Small intestine (tissue), 7 donors: ENCODE results near the gene ACOT12. TPM values are rescaled to one million over a fixed set of nuclear protein-coding genes. Genes with fewer than 3 reads are reported as not detected.
"Not testable (repeated sequence)": the region's sequence is repeated elsewhere in the genome, so short reads cannot be mapped to it uniquely, and the experiment has no call there.

Experiments used
- DNase-seq, 2 donors: peaks; one replicate each; pipeline versions ENCODE4 v3.0.0 to v3.0.0-alpha.2; 2013
- FAIRE-seq: peaks from 2 replicates; lab custom pipeline; 2012; peaks lifted over from hg19 to GRCh38; lab: Jason Lieb, UNC
- H3K27ac ChIP-seq, 3 donors: one replicate each; pipeline ENCODE4 v1.5.1; 2013; ENCODE audit warnings: low read length in 2 of 3, mild to moderate bottlenecking in 2 of 3, control low read depth in 1 of 3, inconsistent platforms in 1 of 3, low read depth in 1 of 3, moderate library complexity in 1 of 3
- H3K27me3 ChIP-seq, 3 donors: one replicate each; pipeline ENCODE4 v1.6.1; 2013; ENCODE audit warnings: low read length in 3 of 3, inconsistent platforms in 1 of 3; ENCODE audit not compliant: control insufficient read depth in 3 of 3, insufficient read depth in 3 of 3
- H3K36me3 ChIP-seq, 3 donors: one replicate each; pipeline ENCODE4 v1.6.1; 2013; ENCODE audit warnings: low read length in 3 of 3, inconsistent platforms in 1 of 3, low read depth in 1 of 3, mild to moderate bottlenecking in 1 of 3, moderate library complexity in 1 of 3; ENCODE audit not compliant: control insufficient read depth in 3 of 3, insufficient read depth in 2 of 3
- H3K4me1 ChIP-seq, 3 donors: one replicate each; pipeline ENCODE4 v1.6.1; 2013; ENCODE audit warnings: low read length in 2 of 3, inconsistent platforms in 1 of 3, low read depth in 1 of 3, mild to moderate bottlenecking in 1 of 3, moderate library complexity in 1 of 3; ENCODE audit not compliant: control insufficient read depth in 3 of 3, insufficient read depth in 2 of 3
- H3K4me3 ChIP-seq, 3 donors: one replicate each; pipeline ENCODE4 v1.5.1; 2013; ENCODE audit warnings: low read length in 3 of 3, control low read depth in 1 of 3, inconsistent platforms in 1 of 3, low read depth in 1 of 3, mild to moderate bottlenecking in 1 of 3, moderate library complexity in 1 of 3
- H3K9me3 ChIP-seq, 2 donors: one replicate each; pipeline ENCODE4 v1.6.1; 2013; ENCODE audit warnings: low read depth in 1 of 2, low read length in 1 of 2; ENCODE audit not compliant: control insufficient read depth in 2 of 2, insufficient read depth in 1 of 2
- WGBS, 3 donors: extraction: QIAGEN DNeasy Blood & Tissue Kit; methylation state at CpG; one replicate each; pipeline ENCODE4 v1.1.7; 2013; 5-methylcytosine and 5-hydroxymethylcytosine counted together
- polyA plus RNA-seq, 4 donors: library from polyadenylated mRNA; stranded (reverse) in 3 of 4; unstranded in 1 of 4; fragments of 200-250 nt in 3 of 4; fragments of 120-200 nt in 1 of 4; gene quantifications; one replicate each; pipeline versions ENCODE4 v1.2.1 to v1.2.3, GENCODE V29; 2013
- donor health status: healthy with polysubstance abuse.
- donor health status: control.
- donor health status: control.
- donor health status: Bipolar disorder and iron deficiency.
- donor health status: healthy.

The ACOT12 gene
- polyA plus RNA-seq, 4 donors: 0.22 to 0.38 (median 0.31) TPM; not detected in 1

GRCh38 chr5:81407811-81408210 lies 13.9 kb upstream of the ACOT12 start:
- H3K9me3 ChIP-seq, DNase-seq, H3K4me1 ChIP-seq, H3K27me3 ChIP-seq, H3K36me3 ChIP-seq, H3K4me3 ChIP-seq, FAIRE-seq, H3K27ac ChIP-seq: not testable (repeated sequence)
- WGBS, 3 donors: 86 to 88% (median 87%) methylated on average over 4 of the region's 4 CpGs

GRCh38 chr5:81405126-81405891 lies 11.4 kb upstream of the ACOT12 start:
- DNase-seq: no peak
- Histone ChIP-seq H3K4me3 (no peak overlapping the region), H3K27me3 (no peaks in the 10 kb centered on the region), H3K27ac (no peak overlapping the region), H3K9me3 (no peaks in the 10 kb centered on the region), H3K36me3 (no peaks in the 10 kb centered on the region), H3K4me1 (peaks cover 0 to 9% (median 0%) of the 10 kb centered on the region in 3 donors)
- 84 to 95% (median 91%) methylated on average over 7 of the region's 7 CpGs for WGBS, 3 donors
- no peak for FAIRE-seq

- H3K4me3 ChIP-seq: no peak overlapping the region
- H3K27me3 ChIP-seq: peaks cover 0 to 3% (median 0%) of the 10 kb centered on the region in 3 donors
- FAIRE-seq (no peak), DNase-seq (peak; percentile 88 to 94)
- H3K27ac ChIP-seq: peak overlapping the region in 1 of 3 donors; percentile 83
- 8 to 36% (median 35%) methylated on average over 2 of the region's 2 CpGs for WGBS, 3 donors
- H3K9me3 ChIP-seq: no peaks in the 10 kb centered on the region
- peaks cover 0 to 4% (median 0%) of the 10 kb centered on the region in 3 donors for H3K4me1 ChIP-seq
- no peaks in the 10 kb centered on the region for H3K36me3 ChIP-seq
Measured at GRCh38 chr5:81402192-81402930, 8.4 kb upstream of the ACOT12 start.

- no peak overlapping the region for H3K4me3 ChIP-seq
- WGBS, 3 donors: 78 to 89% (median 87%) methylated on average over 11 of the region's 11 CpGs
- H3K27ac ChIP-seq: no peak overlapping the region
- no peaks in the 10 kb centered on the region for H3K36me3 ChIP-seq
- H3K27me3 ChIP-seq: peaks cover 0 to 9% (median 0%) of the 10 kb centered on the region in 3 donors
- DNase-seq (no peak), FAIRE-seq (no peak)
- H3K9me3 ChIP-seq: no peaks in the 10 kb centered on the region
- H3K4me1 ChIP-seq: peaks cover 0 to 4% (median 0%) of the 10 kb centered on the region in 3 donors
Measured at GRCh38 chr5:81401266-81401665, 7.3 kb upstream of the ACOT12 start.

- peaks cover 0 to 9% (median 0%) of the 10 kb centered on the region in 3 donors for H3K27me3 ChIP-seq
- H3K4me1 ChIP-seq: peaks cover 0 to 4% (median 0%) of the 10 kb centered on the region in 3 donors
- no peak for FAIRE-seq
- no peak overlapping the region for H3K4me3 ChIP-seq
- no peaks in the 10 kb centered on the region for H3K36me3 ChIP-seq
- WGBS, 3 donors: 65 to 85% (median 66%) methylated on average over 2 of the region's 2 CpGs
- H3K27ac ChIP-seq: no peak overlapping the region
- DNase-seq: no peak
- no peaks in the 10 kb centered on the region for H3K9me3 ChIP-seq
Measured at GRCh38 chr5:81400375-81400774, 6.4 kb upstream of the ACOT12 start.

GRCh38 chr5:81398741-81399140 lies 4.8 kb upstream of the ACOT12 start:
- peaks cover 0 to 15% (median 3%) of the 10 kb centered on the region in 3 donors for H3K27me3 ChIP-seq
- H3K4me1 ChIP-seq: peaks cover 0 to 9% (median 0%) of the 10 kb centered on the region in 3 donors
- H3K9me3 ChIP-seq: peaks cover 0 to 2% of the 10 kb centered on the region in 2 donors
- no peaks in the 10 kb centered on the region for H3K36me3 ChIP-seq
- WGBS, 3 donors: 61 to 68% (median 63%) methylated on average over 4 of the region's 4 CpGs
- DNase-seq (no peak), FAIRE-seq (no peak)
- no peak overlapping the region for H3K4me3 ChIP-seq
- no peak overlapping the region for H3K27ac ChIP-seq

GRCh38 chr5:81397176-81397575 lies 3.2 kb upstream of the ACOT12 start:
- Histone ChIP-seq H3K9me3 (peaks cover 0 to 2% of the 10 kb centered on the region in 2 donors), H3K36me3 (no peaks in the 10 kb centered on the region), H3K4me3 (no peak overlapping the region), H3K4me1 (peaks cover 0 to 9% (median 0%) of the 10 kb centered on the region in 3 donors), H3K27me3 (peaks cover 0 to 21% (median 3%) of the 10 kb centered on the region in 3 donors), H3K27ac (no peak overlapping the region)
- 13 to 21% (median 19%) methylated on average over 3 of the region's 3 CpGs for WGBS, 3 donors
- DNase-seq: no peak
- no peak for FAIRE-seq

GRCh38 chr5:81395262-81395661 lies 1.3 kb upstream of the ACOT12 start:
- 62 to 73% (median 69%) methylated on average over 3 of the region's 3 CpGs for WGBS, 3 donors
- H3K27me3 ChIP-seq: peaks cover 0 to 21% (median 5%) of the 10 kb centered on the region in 3 donors

More at GRCh38 chr5:81395262-81395661, 1.3 kb upstream of the ACOT12 start:
- FAIRE-seq: no peak
- Histone ChIP-seq H3K4me1 (peaks cover 0 to 5% (median 0%) of the 10 kb centered on the region in 3 donors), H3K4me3 (no peak overlapping the region), H3K36me3 (no peaks in the 10 kb centered on the region), H3K9me3 (peaks cover 0 to 2% of the 10 kb centered on the region in 2 donors), H3K27ac (no peak overlapping the region)
- no peak for DNase-seq
